CD4-positive, alpha-beta T cell (primary cell): Measurements from ENCODE around the gene BTBD9. TPM values are rescaled to one million over a fixed set of nuclear protein-coding genes. Genes with fewer than 3 reads are reported as not detected.

Source experiments
- ATAC-seq: fragments of 200-7000 bp; cut with Tn5 transposase; one replicate; pipeline ENCODE4 v1.10.0; 2022; ENCODE audit warnings: mild to moderate bottlenecking; ENCODE audit not compliant: poor library complexity
- CTCF ChIA-PET: fragments of 350-600 bp; sonication (Branson Sonifier 250); formaldehyde crosslinking; loops from one replicate; lab custom pipeline; 2021; ENCODE audit warnings: antibody characterized with exemption, inconsistent platforms; lab: Charles Lee
- POLR2A ChIA-PET: fragments of 350-600 bp; sonication (Branson Sonifier 250); formaldehyde crosslinking; loops from one replicate; lab custom pipeline; 2021; ENCODE audit warnings: antibody characterized with exemption, inconsistent platforms; lab: Charles Lee
- DNase-seq, 14 experiments: peaks; one replicate each; pipeline ENCODE4 v3.0.0-alpha.2; 2013 to 2020; ENCODE audit warnings: mixed read lengths in 2 of 14
- H3K27ac ChIP-seq, 2 donors: one replicate each; pipeline versions ENCODE4 v1.5.1 to v1.7.0; 2013; ENCODE audit warnings: low read length in 2 of 2, low read depth in 1 of 2, mild to moderate bottlenecking in 1 of 2
- H3K27me3 ChIP-seq, 2 experiments: 1 replicate in 1 of 2; 2 replicates in 1 of 2; pipeline versions ENCODE4 v1.6.1 to v1.7.0; 2013; ENCODE audit warnings: low read length in 2 of 2, control low read depth in 1 of 2, mild to moderate bottlenecking in 1 of 2, moderate library complexity in 1 of 2; ENCODE audit not compliant: insufficient read depth in 2 of 2, control insufficient read depth in 1 of 2
- H3K36me3 ChIP-seq: one replicate; pipeline ENCODE4 v1.6.1; 2013; ENCODE audit warnings: low read length, control low read depth; ENCODE audit not compliant: insufficient read depth
- H3K4me1 ChIP-seq: one replicate; pipeline ENCODE4 v1.6.1; 2013; ENCODE audit warnings: low read length, control low read depth; ENCODE audit not compliant: insufficient read depth
- H3K4me3 ChIP-seq: one replicate; pipeline ENCODE4 v1.5.1; 2013; ENCODE audit warnings: mild to moderate bottlenecking, low read length, moderate library complexity
- H3K9me3 ChIP-seq, 2 experiments: 1 replicate in 1 of 2; 2 replicates in 1 of 2; pipeline versions ENCODE4 v1.6.1 to v1.7.0; 2013; ENCODE audit warnings: low read length in 2 of 2, mild to moderate bottlenecking in 2 of 2, control low read depth in 1 of 2, moderate library complexity in 1 of 2; ENCODE audit not compliant: control insufficient read depth in 1 of 2, insufficient read depth in 1 of 2
- H3K27ac Mint-ChIP-seq: one replicate; pipeline ENCODE4 v1.8.0; 2020; ENCODE audit warnings: mixed read lengths
- H3K27me3 Mint-ChIP-seq: one replicate; pipeline ENCODE4 v1.8.0; 2021; ENCODE audit warnings: mixed read lengths
- H3K36me3 Mint-ChIP-seq: one replicate; pipeline ENCODE4 v1.8.0; 2021; ENCODE audit warnings: low read depth, mixed read lengths
- H3K4me1 Mint-ChIP-seq: one replicate; pipeline ENCODE4 v1.8.0; 2021; ENCODE audit warnings: low read depth, mixed read lengths
- H3K4me3 Mint-ChIP-seq: one replicate; pipeline ENCODE4 v1.8.0; 2020; ENCODE audit warnings: mild to moderate bottlenecking, mixed read lengths
- H3K9me3 Mint-ChIP-seq: one replicate; pipeline ENCODE4 v1.8.0; 2020; ENCODE audit warnings: mixed read lengths
- CTCF ChIP-seq: fragments of 200-600 bp; IDR thresholded peaks from one replicate; pipeline ENCODE4 v1.8.0; 2022; ENCODE audit warnings: antibody characterized with exemption, mild to moderate bottlenecking
- intact Hi-C, 2 experiments: fragments of 100-400 bp; cut with DNase I in 1 of 2; cut with micrococcal nuclease in 1 of 2; formaldehyde crosslinking; loops; one replicate each; pipeline versions ENCODE4 v1.15.1 to v1.9.0; 2023 to 2025; cut with DNase I, micrococcal nuclease
- total RNA-seq, 174 experiments: library from RNA in 2 of 174; stranded (reverse) in 2 of 174; gene quantifications; one replicate each; pipeline ENCODE4 v1.2.3 and lab custom pipeline; 2021 to 2026

Gene BTBD9
- total RNA-seq, 2 experiments from 2014 or later: 58.7 to 59.3 TPM

DNA sequence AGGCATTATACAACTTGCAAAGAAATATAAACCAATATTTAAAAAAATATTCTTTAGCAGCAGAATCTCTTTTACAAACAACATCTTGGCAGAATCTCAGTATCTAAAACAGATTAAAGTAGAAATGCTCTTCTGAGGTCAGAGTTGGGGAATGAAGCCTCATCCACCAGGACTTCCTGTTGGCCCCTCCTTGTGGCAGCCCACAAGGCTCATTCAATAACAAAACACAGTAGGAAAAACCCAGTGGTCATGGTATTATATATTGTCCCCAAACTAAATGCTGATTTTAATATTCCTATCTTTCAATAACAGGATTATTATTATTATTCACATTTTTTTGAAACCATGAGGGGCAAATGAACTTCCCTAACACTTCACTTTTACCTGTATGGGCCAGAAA is 368.6 kb downstream of the BTBD9 start:
- ATAC-seq: no peak
- no peaks in the 10 kb centered on the region for H3K27me3 Mint-ChIP-seq
- no peak overlapping the region for H3K27ac Mint-ChIP-seq
- intact Hi-C loops: no loop called here
- H3K4me3 Mint-ChIP-seq: no peak overlapping the region
- TF ChIP-seq CTCF: no peak
- CTCF ChIA-PET: no interaction called here
- peaks cover 17% of the 10 kb centered on the region for H3K4me1 Mint-ChIP-seq
- Histone ChIP-seq H3K27me3 (no peaks in the 10 kb centered on the region), H3K4me3 (no peak overlapping the region), H3K27ac (no peak overlapping the region), H3K9me3 (no peaks in the 10 kb centered on the region), H3K4me1 (peaks cover 3% of the 10 kb centered on the region), H3K36me3 (peaks cover 2% of the 10 kb centered on the region)
- H3K9me3 Mint-ChIP-seq: no peaks in the 10 kb centered on the region
- no peak for DNase-seq
- peaks cover 16% of the 10 kb centered on the region for H3K36me3 Mint-ChIP-seq
- POLR2A ChIA-PET: no interaction called here

DNA sequence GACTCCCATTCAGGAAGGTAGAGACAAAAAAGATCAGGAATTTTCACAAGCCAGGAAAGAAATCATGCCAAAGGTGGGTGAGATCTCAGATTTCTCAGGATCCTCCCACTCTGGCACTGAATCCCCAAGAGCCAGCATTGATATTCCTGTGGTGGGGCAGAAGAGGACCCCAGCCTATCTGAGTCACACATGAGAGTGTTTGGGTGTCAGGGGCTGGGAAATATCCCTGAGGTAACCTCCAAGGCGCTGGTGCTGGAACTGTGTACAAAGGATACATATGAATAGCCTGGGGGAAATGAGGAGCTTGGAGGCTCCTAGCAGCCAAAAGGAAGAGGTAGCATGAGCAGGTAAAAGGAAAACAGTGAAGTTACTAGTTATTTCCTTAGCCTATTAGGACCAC is 369.4 kb downstream of the BTBD9 start:
- H3K4me1 Mint-ChIP-seq: peaks cover 17% of the 10 kb centered on the region
- DNase-seq: no peak

GRCh38 chr6:38269461-38270172 is 370.1 kb downstream of the BTBD9 start:
- CTCF ChIA-PET: no interaction called here
- no peak for TF ChIP-seq CTCF
- no peak for DNase-seq
- H3K27ac ChIP-seq: no peak overlapping the region
- Mint-ChIP-seq H3K9me3 (no peaks in the 10 kb centered on the region), H3K27me3 (no peaks in the 10 kb centered on the region), H3K36me3 (peaks cover 18% of the 10 kb centered on the region), H3K4me1 (peaks cover 17% of the 10 kb centered on the region), H3K4me3 (no peak overlapping the region), H3K27ac (no peak overlapping the region)
- ATAC-seq: no peak
- no peaks in the 10 kb centered on the region for H3K9me3 ChIP-seq
- H3K27me3 ChIP-seq: no peaks in the 10 kb centered on the region
- H3K36me3 ChIP-seq: peaks cover 2% of the 10 kb centered on the region
- intact Hi-C loops: no loop called here
- H3K4me3 ChIP-seq: no peak overlapping the region
- POLR2A ChIA-PET: no interaction called here
- peaks cover 3% of the 10 kb centered on the region for H3K4me1 ChIP-seq

More for the DNA sequence above, 369.4 kb downstream of the BTBD9 start:
- H3K4me1 ChIP-seq: peaks cover 3% of the 10 kb centered on the region
- intact Hi-C loops: no loop called here
- H3K27ac Mint-ChIP-seq: no peak overlapping the region
- ATAC-seq: no peak
- TF ChIP-seq CTCF: no peak
- no peaks in the 10 kb centered on the region for H3K27me3 Mint-ChIP-seq
- no peaks in the 10 kb centered on the region for H3K9me3 Mint-ChIP-seq
- no peak overlapping the region for H3K4me3 Mint-ChIP-seq
- H3K4me3 ChIP-seq: no peak overlapping the region
- peaks cover 2% of the 10 kb centered on the region for H3K36me3 ChIP-seq
- H3K9me3 ChIP-seq: no peaks in the 10 kb centered on the region
- no peak overlapping the region for H3K27ac ChIP-seq
- ChIA-PET POLR2A (no interaction called here), CTCF (no interaction called here)
- H3K27me3 ChIP-seq: no peaks in the 10 kb centered on the region
- H3K36me3 Mint-ChIP-seq: peaks cover 18% of the 10 kb centered on the region
